Nephron (organoid): ENCODE measurements around the gene SLC7A14.

ENCODE experiments used
- H3K27ac Mint-ChIP-seq, 3 experiments: 2 replicates each; pipeline ENCODE4 v1.8.0; 2020; ENCODE audit warnings: mixed read lengths in 3 of 3, mild to moderate bottlenecking in 2 of 3, moderate library complexity in 1 of 3
- H3K27me3 Mint-ChIP-seq: 2 replicates; pipeline ENCODE4 v1.8.0; 2021; ENCODE audit warnings: low read depth, mild to moderate bottlenecking, moderate library complexity, mixed read lengths
- H3K36me3 Mint-ChIP-seq: 2 replicates; pipeline ENCODE4 v1.8.0; 2020; ENCODE audit warnings: low read depth, mixed read lengths
- H3K4me1 Mint-ChIP-seq: 2 replicates; pipeline ENCODE4 v1.8.0; 2020; ENCODE audit warnings: mixed read lengths
- H3K4me3 Mint-ChIP-seq, 3 experiments: 2 replicates each; pipeline ENCODE4 v1.8.0; 2020; ENCODE audit warnings: mild to moderate bottlenecking in 3 of 3, mixed read lengths in 3 of 3, moderate library complexity in 2 of 3
- H3K9me3 Mint-ChIP-seq: 2 replicates; pipeline ENCODE4 v1.8.0; 2020; ENCODE audit warnings: mixed read lengths
- CTCF ChIP-seq, 3 experiments: fragments of 200-600 bp; sonication (generic); IDR thresholded peaks; one replicate each; pipeline ENCODE4 v1.5.0; 2021; ENCODE audit warnings: antibody characterized with exemption in 3 of 3; ENCODE audit not compliant: unreplicated experiment in 3 of 3

SLC7A14 gene

GRCh38 chr3:170602556-170602955, 16.7 kb upstream of the SLC7A14 start:
- H3K4me3 Mint-ChIP-seq: no peak overlapping the region
- TF ChIP-seq CTCF (IDR thresholded peaks at IDR 0.05; ENCODE audit: unreplicated experiment in 3 of 3): no peak
- no peaks in the 10 kb centered on the region for H3K9me3 Mint-ChIP-seq
- no peak overlapping the region for H3K27ac Mint-ChIP-seq
- H3K27me3 Mint-ChIP-seq: no peaks in the 10 kb centered on the region
- no peaks in the 10 kb centered on the region for H3K4me1 Mint-ChIP-seq
- H3K36me3 Mint-ChIP-seq: no peaks in the 10 kb centered on the region

- TF ChIP-seq CTCF (IDR thresholded peaks at IDR 0.05; ENCODE audit: unreplicated experiment in 3 of 3): no peak
- no peaks in the 10 kb centered on the region for H3K27me3 Mint-ChIP-seq
- H3K4me3 Mint-ChIP-seq: no peak overlapping the region
- no peak overlapping the region for H3K27ac Mint-ChIP-seq
- no peaks in the 10 kb centered on the region for H3K36me3 Mint-ChIP-seq
- no peaks in the 10 kb centered on the region for H3K9me3 Mint-ChIP-seq
- H3K4me1 Mint-ChIP-seq: no peaks in the 10 kb centered on the region
Measured at GRCh38 chr3:170600005-170600624, 14.2 kb upstream of the SLC7A14 start.

GRCh38 chr3:170599091-170599490, 13.2 kb upstream of the SLC7A14 start:
- Mint-ChIP-seq H3K9me3 (no peaks in the 10 kb centered on the region), H3K27ac (no peak overlapping the region), H3K4me1 (no peaks in the 10 kb centered on the region), H3K4me3 (no peak overlapping the region), H3K27me3 (peaks cover 3% of the 10 kb centered on the region), H3K36me3 (no peaks in the 10 kb centered on the region)
- TF ChIP-seq CTCF (IDR thresholded peaks at IDR 0.05; ENCODE audit: unreplicated experiment in 3 of 3): no peak

GRCh38 chr3:170598091-170598502, 12.2 kb upstream of the SLC7A14 start:
- TF ChIP-seq CTCF (IDR thresholded peaks at IDR 0.05; ENCODE audit: unreplicated experiment in 3 of 3): no peak
- Mint-ChIP-seq H3K27me3 (peaks cover 3% of the 10 kb centered on the region), H3K9me3 (no peaks in the 10 kb centered on the region), H3K36me3 (no peaks in the 10 kb centered on the region), H3K27ac (no peak overlapping the region), H3K4me1 (no peaks in the 10 kb centered on the region), H3K4me3 (no peak overlapping the region)

- no peak overlapping the region for H3K27ac Mint-ChIP-seq
- TF ChIP-seq CTCF (IDR thresholded peaks at IDR 0.05; ENCODE audit: unreplicated experiment in 3 of 3): no peak
- H3K4me1 Mint-ChIP-seq: no peaks in the 10 kb centered on the region
- H3K36me3 Mint-ChIP-seq: no peaks in the 10 kb centered on the region
- H3K9me3 Mint-ChIP-seq: no peaks in the 10 kb centered on the region
- no peak overlapping the region for H3K4me3 Mint-ChIP-seq
- peaks cover 3% of the 10 kb centered on the region for H3K27me3 Mint-ChIP-seq
Measured at GRCh38 chr3:170594528-170594927, 8.7 kb upstream of the SLC7A14 start.

GRCh38 chr3:170593634-170594033, 7.8 kb upstream of the SLC7A14 start:
- TF ChIP-seq CTCF (IDR thresholded peaks at IDR 0.05; ENCODE audit: unreplicated experiment in 3 of 3): no peak
- Mint-ChIP-seq H3K4me1 (no peaks in the 10 kb centered on the region), H3K9me3 (no peaks in the 10 kb centered on the region), H3K36me3 (no peaks in the 10 kb centered on the region), H3K27ac (no peak overlapping the region), H3K4me3 (no peak overlapping the region), H3K27me3 (peaks cover 12% of the 10 kb centered on the region)
